Suprapubic skin (tissue), 4 donors: ENCODE data around the gene TMUB1. TPM values are rescaled to one million over a fixed set of nuclear protein-coding genes. Genes with fewer than 3 reads are reported as not detected.
A peak's percentile ranks its signal among the peaks of the same experiment; 100 is the strongest.

Experiments
- DNase-seq, 2 donors: peaks; one replicate each; pipeline ENCODE4 v3.0.0-alpha.2; 2019; ENCODE audit warnings: low spot score in 2 of 2
- H3K27ac ChIP-seq: fragments of 200-600 bp; sonication (generic); one replicate; pipeline ENCODE4 v1.5.1; 2019
- H3K27me3 ChIP-seq: fragments of 200-600 bp; sonication (generic); one replicate; pipeline ENCODE4 v1.5.1; 2019
- H3K36me3 ChIP-seq: fragments of 200-600 bp; sonication (generic); one replicate; pipeline ENCODE4 v1.5.1; 2019
- H3K4me1 ChIP-seq: fragments of 200-600 bp; sonication (generic); one replicate; pipeline ENCODE4 v1.5.1; 2019
- H3K4me3 ChIP-seq: fragments of 200-600 bp; sonication (generic); one replicate; pipeline ENCODE4 v1.5.1; 2019; ENCODE audit warnings: mild to moderate bottlenecking
- H3K9me3 ChIP-seq: fragments of 200-600 bp; sonication (generic); one replicate; pipeline ENCODE4 v1.5.1; 2019
- EP300 ChIP-seq: sonication (generic); formaldehyde crosslinking; IDR thresholded peaks from one replicate; pipeline ENCODE4 v1.6.1; 2017; ENCODE audit warnings: antibody characterized with exemption
- POLR2A ChIP-seq, 2 donors: fragments of 450-650 bp; IDR thresholded peaks; one replicate each; pipeline ENCODE4 v1.6.1; 2017; ENCODE audit warnings: antibody characterized with exemption in 2 of 2, mild to moderate bottlenecking in 2 of 2, moderate library complexity in 2 of 2
- POLR2AphosphoS5 ChIP-seq, 3 donors: sonication (generic); formaldehyde crosslinking; IDR thresholded peaks; one replicate each; pipeline ENCODE4 v1.6.1; 2017; ENCODE audit warnings: antibody characterized with exemption in 3 of 3
- WGBS: methylation state at CpG from one replicate; pipeline ENCODE4 v1.1.5; 2018; 5-methylcytosine and 5-hydroxymethylcytosine counted together
- total RNA-seq, 4 donors: library from RNA; depleted of rRNA; stranded (reverse); fragments of >200 nt; gene quantifications; one replicate each; pipeline ENCODE4 v1.1.0, GENCODE V29; 2016
- TF ChIP-seq, protein P1 (sequence below), 2 donors: fragments of 200-600 bp in 1 of 2; fragments of 450-650 bp in 1 of 2; sonication (generic) in 1 of 2; IDR thresholded peaks; one replicate each; pipeline ENCODE4 v1.5.1; 2016 to 2019; ENCODE audit warnings: antibody characterized with exemption in 2 of 2, mild to moderate bottlenecking in 1 of 2, moderate library complexity in 1 of 2

The TMUB1 gene
- total RNA-seq, 4 donors from 2014 or later: 32.5 to 50.3 (median 45.7) TPM

DNA sequence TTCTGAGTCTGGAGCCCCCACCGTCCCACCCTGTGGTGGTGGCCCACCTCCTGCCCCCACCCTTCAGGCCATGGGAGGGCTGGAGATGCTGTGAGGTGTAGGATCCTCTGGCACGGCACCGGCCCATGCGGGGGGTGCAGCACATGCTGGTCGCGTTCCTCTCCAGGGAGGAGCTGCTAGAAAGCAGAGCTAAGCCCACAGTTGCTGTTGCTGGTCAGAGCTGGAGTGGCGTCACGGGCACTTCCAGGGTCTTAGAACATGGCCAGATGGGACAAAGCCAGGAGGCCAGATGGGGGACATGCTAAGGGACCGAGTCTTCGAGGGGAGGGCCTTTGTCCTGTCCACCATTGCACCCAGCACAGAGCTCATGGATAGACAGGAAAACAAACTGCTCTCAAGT is 24.6 kb upstream of the TMUB1 start:
- DNase-seq: no peak
- TF ChIP-seq POLR2AphosphoS5 (IDR thresholded peaks at IDR 0.05): no peak
- TF ChIP-seq POLR2A (IDR thresholded peaks at IDR 0.05): no peak
- TF ChIP-seq EP300: no peak
- TF ChIP-seq, protein P1, sequence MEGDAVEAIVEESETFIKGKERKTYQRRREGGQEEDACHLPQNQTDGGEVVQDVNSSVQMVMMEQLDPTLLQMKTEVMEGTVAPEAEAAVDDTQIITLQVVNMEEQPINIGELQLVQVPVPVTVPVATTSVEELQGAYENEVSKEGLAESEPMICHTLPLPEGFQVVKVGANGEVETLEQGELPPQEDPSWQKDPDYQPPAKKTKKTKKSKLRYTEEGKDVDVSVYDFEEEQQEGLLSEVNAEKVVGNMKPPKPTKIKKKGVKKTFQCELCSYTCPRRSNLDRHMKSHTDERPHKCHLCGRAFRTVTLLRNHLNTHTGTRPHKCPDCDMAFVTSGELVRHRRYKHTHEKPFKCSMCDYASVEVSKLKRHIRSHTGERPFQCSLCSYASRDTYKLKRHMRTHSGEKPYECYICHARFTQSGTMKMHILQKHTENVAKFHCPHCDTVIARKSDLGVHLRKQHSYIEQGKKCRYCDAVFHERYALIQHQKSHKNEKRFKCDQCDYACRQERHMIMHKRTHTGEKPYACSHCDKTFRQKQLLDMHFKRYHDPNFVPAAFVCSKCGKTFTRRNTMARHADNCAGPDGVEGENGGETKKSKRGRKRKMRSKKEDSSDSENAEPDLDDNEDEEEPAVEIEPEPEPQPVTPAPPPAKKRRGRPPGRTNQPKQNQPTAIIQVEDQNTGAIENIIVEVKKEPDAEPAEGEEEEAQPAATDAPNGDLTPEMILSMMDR (IDR thresholded peaks at IDR 0.05): no peak
- H3K4me3 ChIP-seq: no peak overlapping the region
- peaks cover 33% of the 10 kb centered on the region for H3K4me1 ChIP-seq
- H3K27me3 ChIP-seq: no peaks in the 10 kb centered on the region
- no peaks in the 10 kb centered on the region for H3K9me3 ChIP-seq
- WGBS: 86% methylated on average over 6 of the region's 10 CpGs
- no peaks in the 10 kb centered on the region for H3K36me3 ChIP-seq
- no peak overlapping the region for H3K27ac ChIP-seq

DNA sequence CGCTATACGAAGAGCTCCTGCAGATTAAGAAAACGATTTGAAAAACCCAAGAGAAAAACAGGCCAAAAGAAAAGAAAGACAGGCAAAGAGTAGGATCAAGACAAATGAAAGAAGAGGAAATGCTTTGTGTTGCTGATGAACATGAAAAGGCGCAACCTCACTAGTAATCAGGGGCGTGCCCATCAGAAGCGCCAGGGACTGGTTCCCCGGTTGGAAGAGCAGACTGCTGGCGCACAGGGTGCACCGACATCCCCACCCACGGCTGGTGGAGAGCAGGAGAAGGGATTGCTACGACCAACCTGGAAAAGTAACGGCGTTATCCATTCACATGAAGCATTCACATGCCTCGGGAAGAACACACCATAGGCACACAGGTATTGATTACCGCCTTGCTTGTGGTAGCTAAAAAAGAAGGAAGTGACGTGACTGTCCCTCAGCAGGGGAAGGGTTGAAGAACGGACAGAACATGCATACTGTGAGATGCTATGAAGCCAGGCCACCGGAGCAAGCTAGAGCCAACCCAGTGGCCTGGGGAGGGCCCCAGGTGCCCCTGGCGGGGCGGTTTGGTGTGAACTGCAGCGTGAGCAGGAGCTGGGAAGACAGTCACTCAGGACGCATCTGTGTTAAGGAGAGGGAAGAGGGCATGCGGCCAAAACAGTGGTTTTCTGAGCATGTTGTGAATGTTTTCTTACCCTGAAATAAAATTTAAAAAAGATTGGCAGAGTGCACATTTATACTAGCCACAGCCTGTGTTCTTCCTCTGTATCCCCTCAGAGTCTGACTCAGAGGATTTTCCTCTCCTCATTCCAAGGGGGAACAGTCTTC is 21.3 kb upstream of the TMUB1 start:
- H3K4me1 ChIP-seq: peaks cover 33% of the 10 kb centered on the region
- DNase-seq: peak in 1 of 2 donors; percentile 37
- H3K9me3 ChIP-seq: no peaks in the 10 kb centered on the region
- no peak for TF ChIP-seq POLR2AphosphoS5 (IDR thresholded peaks at IDR 0.05)
- TF ChIP-seq POLR2A (IDR thresholded peaks at IDR 0.05): no peak
- TF ChIP-seq, protein P1 (IDR thresholded peaks at IDR 0.05): no peak
- TF ChIP-seq EP300: no peak
- no peaks in the 10 kb centered on the region for H3K36me3 ChIP-seq
- no peaks in the 10 kb centered on the region for H3K27me3 ChIP-seq
- H3K4me3 ChIP-seq: no peak overlapping the region
- 68% methylated on average over 23 of the region's 23 CpGs for WGBS
- no peak overlapping the region for H3K27ac ChIP-seq

DNA sequence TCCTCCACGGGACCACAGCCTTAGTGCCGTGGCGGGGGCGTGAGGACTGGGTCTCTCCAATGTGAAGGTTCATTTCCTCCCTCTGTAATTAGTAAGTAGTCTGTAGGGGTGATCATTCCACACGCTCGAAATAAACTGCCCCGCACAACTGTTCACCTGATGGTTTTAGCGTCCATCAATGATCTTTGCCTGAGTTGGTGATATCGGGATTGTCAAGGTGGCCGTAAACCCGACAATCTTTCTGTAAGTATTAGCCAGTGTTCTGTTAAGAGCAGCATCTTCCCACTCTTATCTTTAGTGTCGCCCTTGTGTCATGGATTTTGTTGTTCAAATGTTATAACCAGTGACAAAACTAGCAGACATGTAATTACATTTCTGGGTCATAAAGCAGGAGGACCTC is 20.7 kb upstream of the TMUB1 start:
- Histone ChIP-seq H3K4me1 (peaks cover 29% of the 10 kb centered on the region), H3K27me3 (no peaks in the 10 kb centered on the region), H3K27ac (no peak overlapping the region), H3K36me3 (no peaks in the 10 kb centered on the region), H3K4me3 (no peak overlapping the region), H3K9me3 (no peaks in the 10 kb centered on the region)
- 86% methylated on average over 12 of the region's 12 CpGs for WGBS
- no peak for DNase-seq
- no peak for TF ChIP-seq POLR2AphosphoS5 (IDR thresholded peaks at IDR 0.05)
- no peak for TF ChIP-seq EP300
- TF ChIP-seq POLR2A (IDR thresholded peaks at IDR 0.05): no peak
- TF ChIP-seq, protein P1 (IDR thresholded peaks at IDR 0.05): no peak

DNA sequence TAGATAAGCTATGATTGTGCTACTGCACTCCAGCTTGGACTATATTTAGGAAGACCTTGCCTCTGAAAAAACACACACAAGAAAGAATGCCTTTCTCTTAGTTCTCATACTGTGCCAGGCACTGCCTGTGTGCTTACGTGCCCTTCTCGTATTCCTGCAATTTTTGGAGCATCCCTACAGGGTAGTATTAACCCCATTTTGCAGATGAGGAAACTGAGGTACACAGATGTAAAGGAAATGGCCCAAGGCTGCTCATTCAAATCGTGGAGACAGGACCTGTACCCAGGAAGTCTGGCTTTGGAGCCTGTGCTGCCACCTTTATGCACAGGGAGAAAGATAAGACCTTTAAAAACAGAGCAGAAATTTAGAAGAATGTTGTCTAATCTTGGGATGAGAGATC is 19.7 kb upstream of the TMUB1 start:
- no peak overlapping the region for H3K27ac ChIP-seq
- no peak overlapping the region for H3K4me3 ChIP-seq
- no peaks in the 10 kb centered on the region for H3K27me3 ChIP-seq
- TF ChIP-seq POLR2AphosphoS5 (IDR thresholded peaks at IDR 0.05) (no peak), EP300 (no peak), POLR2A (IDR thresholded peaks at IDR 0.05) (no peak)
- TF ChIP-seq, protein P1 (IDR thresholded peaks at IDR 0.05): no peak
- H3K4me1 ChIP-seq: peaks cover 29% of the 10 kb centered on the region
- no peaks in the 10 kb centered on the region for H3K9me3 ChIP-seq
- 78% methylated on average over 3 of the region's 3 CpGs for WGBS
- DNase-seq: no peak
- H3K36me3 ChIP-seq: no peaks in the 10 kb centered on the region

DNA sequence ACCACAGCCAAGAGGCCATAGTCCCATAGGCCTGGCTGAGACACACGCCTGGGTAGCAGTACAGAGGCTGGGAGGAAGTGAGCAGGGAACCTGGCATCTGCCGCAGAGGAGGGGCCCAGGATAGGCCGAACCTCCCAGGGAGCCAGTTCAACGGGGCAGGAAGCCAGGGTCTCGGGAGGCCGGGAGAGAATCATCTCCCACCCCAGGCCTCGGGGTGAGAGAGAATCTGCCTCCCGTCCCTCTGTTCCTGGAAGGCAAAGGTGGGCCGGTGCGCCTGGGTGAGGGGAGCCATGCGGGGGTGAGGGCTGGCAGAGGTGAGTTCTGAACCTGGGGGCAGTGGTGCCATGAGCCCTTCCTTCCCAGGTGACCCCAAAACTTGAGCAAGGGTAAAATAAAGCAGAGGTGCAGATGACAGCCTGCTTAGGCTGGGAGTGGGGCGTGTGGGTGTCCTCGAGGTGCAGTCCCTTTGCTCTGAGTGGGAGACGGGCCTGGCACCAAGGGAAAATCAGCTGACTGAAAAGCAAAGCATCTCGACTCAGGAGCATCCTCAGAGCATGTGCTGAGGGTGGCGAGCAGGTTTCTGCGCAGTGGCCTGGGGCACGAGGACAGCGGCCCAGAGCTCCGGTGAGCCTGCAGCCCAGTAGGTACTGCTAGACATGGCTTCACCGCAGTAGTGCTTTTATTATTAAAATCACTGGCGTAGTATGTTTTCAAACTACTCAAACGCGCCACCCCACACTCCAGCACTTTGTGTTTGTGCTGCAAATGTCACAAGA is 18.5 kb upstream of the TMUB1 start:
- TF ChIP-seq POLR2AphosphoS5 (IDR thresholded peaks at IDR 0.05) (no peak), EP300 (no peak), POLR2A (IDR thresholded peaks at IDR 0.05) (no peak)
- TF ChIP-seq, protein P1 (IDR thresholded peaks at IDR 0.05): no peak
- WGBS: 80% methylated on average over 13 of the region's 24 CpGs
- Histone ChIP-seq H3K27ac (no peak overlapping the region), H3K27me3 (no peaks in the 10 kb centered on the region), H3K36me3 (no peaks in the 10 kb centered on the region), H3K4me1 (peaks cover 29% of the 10 kb centered on the region), H3K9me3 (no peaks in the 10 kb centered on the region), H3K4me3 (no peak overlapping the region)
- DNase-seq: no peak
